Fibroblast of skin of right biceps (primary cell): Measurements from ENCODE around the gene EXOC3L1.

ENCODE experiments used
- DNase-seq: peaks from one replicate; pipeline ENCODE4 v3.0.0-alpha.2; 2013

The EXOC3L1 gene

GRCh38 chr16:67216612-67217490 is 26.9 kb upstream of the EXOC3L1 start:
- DNase-seq, result no peak

DNA sequence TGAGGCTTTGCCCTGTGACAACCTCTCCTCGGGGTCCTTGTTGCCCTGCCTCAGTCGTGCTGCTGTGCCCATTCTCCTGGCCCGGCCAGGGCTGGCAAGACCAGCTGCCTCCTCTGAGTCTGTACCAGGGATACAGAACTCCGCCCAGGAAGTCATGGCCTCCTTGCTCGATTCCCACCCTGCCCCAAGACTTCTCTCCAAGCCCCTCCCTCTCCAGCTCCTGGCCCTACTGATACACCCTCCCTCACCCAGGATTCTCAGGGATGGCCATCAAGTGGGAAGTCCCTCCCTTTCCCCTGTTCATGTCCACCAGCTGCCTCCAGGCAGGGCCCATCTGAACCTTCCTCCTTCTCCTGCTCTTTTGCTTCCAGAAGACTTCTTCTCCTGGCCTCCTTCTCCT is 25.8 kb upstream of the EXOC3L1 start:
- DNase-seq, result no peak

DNA sequence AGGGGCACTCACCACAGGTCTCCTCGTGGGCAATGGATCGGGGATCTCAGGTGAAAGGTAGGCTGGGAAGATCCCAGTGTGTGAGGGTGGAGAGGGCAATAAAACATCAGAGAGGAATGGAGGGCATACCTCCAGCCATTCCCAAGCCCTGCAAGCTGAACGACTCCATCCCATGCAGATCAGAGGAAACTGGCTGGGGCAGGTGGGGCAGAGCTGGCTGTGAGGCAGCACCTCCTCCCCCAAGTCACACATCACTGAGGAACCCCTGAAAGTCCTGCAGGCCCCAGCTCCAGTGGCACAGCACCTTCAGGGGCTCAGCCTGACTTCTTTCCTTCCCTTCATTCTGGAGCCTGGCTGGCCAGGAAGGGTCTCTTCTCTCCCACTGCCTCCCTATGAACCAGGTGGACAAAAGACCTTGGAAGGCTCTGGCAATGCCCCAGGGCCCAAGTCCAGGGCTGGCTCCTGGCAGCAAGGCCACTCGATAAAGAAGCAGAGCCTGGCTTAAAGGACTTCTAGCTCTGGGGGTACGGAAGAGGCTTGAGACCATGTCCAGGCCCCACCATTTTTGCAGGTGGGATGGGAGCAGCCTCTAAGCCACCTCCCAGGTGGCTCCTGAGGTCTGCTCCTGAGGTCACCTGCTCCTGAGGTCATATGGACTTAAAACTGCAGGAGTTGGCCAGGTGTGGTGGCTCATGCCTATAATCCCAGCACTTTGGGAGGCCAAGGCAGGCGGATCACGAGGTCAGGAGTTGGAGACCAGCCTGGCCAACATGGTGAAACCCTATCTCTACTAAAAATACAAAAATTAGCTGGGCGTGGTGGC is 23.5 kb upstream of the EXOC3L1 start:
- no peak for DNase-seq

GRCh38 chr16:67212766-67213165 is 22.8 kb upstream of the EXOC3L1 start:
- DNase-seq, result no peak

DNA sequence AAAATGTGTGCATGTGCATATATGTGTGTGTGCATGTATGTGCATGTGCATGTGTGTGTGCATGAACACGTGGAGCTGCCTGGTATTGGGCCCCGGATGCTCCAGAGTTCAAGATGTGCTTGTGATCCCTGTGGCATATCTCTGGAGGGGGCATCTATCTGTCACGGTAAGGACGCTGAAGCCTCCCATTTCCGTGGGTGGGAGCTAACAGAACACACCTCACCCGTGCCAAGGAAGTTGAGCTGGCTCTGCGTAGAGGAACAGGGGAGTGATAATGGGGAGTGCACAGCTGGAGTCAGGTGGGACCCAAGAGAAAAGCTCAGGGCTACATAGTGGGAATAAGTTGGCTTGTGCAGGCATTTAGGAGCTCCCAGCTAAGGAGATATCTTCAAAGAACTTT is 21.7 kb upstream of the EXOC3L1 start:
- no peak for DNase-seq

DNA sequence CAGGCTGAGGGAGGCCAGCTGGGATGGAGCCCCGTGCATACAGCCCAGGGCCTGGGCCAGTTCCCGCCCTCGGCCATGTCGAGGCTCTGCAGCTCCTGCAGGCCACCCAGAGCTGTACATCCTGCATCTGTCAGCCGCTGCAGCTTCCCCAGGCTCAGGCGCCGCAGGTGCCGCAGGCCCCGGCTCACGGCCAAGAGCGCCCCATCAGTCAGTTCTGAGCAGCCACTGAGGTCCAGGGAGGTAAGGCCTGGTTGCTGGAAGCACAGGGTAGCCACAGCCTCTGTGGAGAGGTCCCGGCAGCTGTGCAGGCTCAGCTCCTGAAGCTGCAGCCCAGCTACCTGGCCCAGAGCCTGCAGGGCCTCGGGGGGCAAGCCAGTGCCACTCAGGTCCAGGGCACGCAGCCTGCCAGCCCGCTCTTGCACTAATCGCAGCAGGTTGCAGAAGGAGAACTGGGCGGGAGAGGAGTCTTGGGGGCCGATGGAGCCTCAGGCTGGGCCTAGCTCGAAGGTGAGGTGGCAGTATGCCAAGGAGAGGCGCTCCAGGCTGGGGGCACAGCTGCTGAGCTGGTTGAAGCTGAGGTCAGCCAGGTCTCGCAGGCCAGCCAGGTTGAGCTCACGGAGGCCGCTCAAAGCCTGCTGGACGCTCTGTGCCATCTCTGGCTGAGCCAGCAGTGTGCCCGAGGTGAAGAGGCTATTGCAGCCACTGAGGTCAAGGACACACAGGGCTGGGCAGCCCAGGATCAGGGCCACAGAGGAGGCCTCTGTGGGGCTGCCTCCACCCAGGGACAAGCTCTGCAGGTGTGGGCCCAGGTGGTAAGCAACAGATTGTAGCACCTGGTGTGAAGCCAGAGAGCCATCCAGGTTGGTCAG is 20.4 kb upstream of the EXOC3L1 start:
- DNase-seq, result no peak

- no peak for DNase-seq
Observed at GRCh38 chr16:67209565-67209964, 19.6 kb upstream of the EXOC3L1 start.

DNA sequence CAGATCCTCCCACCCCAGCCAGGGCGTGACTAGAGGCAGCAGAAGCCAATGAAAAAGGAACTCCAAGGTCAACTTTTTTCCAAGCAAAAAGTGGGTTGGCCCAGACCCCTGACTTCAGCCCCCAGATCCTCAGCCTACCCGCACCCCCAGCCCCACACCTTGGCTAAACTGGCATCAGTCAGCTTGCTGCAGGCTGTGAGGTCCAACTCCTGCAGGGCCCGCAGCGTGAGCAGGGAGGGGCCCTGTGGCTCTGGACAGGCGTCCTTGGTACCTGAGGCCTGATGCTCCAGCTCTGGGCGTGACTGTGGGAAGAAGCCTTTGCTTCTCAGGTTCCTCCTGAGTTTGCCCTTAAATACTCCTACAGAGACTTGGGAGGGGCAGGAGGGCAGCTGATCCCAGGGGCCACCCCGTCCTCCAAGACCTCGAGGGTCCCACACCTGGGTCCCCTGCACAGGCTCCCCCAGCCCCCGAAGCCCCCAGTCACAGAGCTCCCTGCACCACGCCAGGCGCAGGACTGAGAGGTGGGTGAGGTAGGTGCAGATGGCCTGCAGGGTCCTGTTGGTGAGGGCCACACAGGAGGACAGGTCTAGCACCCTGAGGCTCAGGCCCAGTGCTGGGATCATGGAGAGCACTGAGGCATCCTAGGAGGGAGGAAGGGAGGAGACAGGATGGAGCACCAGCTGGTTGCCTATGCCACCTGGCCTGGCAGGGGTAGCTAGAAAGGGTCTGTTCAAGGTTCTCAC is 18.4 kb upstream of the EXOC3L1 start:
- DNase-seq, result no peak

- DNase-seq, result peak; percentile 46
Observed at GRCh38 chr16:67207249-67208091, 17.5 kb upstream of the EXOC3L1 start.

DNA sequence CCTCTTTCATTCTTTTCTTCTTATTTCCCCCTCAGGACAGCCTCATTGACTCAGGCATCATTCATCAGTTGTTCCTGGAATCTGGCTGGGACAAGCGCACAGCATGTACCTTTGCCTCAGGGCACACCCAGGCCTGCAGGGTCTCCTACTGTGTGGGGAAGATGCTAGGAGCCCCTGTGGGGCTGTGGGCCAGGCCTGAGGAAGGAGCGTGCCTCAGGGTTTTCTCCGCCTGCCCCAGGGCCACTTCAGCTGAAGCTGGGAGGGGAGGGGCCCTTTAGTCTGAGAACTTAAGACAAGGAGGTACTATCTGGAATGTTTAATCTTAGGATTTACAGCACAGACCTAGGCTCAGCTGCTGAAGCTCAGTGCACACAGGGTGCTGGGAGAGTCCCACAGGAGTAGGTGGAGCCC is 16.9 kb upstream of the EXOC3L1 start:
- no peak for DNase-seq

DNA sequence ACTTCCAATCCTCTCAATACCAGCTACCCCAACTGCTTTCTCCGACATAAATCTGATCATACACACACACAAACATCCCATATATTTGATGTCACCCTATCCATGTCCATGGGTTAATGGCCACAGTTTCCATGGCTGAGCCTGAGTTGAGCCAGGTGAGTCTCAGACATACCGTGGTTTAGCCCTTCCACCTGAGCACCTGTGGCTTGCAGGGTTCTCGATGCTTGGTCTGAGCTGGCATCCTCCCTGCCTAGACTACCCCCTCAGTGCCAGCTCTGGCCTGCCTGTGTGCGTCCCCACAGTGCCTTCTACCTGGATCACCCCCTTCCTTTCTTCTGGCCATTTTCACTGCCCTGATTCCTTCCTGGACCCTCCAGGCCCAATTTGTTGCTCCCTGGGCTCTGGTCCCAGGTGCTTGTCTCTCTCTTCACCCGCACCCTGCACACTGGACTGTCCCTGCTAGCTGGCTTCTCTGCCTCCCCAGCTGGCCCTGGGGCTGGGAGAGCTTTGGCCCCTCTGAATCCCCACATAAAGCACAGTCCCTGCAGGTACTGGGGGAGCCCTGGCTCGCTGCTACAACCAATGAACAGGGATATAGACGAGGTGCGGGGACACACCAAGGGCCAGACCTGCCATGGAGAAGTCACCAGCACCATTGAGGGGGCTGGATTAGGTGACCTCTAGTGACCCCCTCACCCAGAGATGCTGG is 16.3 kb upstream of the EXOC3L1 start:
- no peak for DNase-seq

DNA sequence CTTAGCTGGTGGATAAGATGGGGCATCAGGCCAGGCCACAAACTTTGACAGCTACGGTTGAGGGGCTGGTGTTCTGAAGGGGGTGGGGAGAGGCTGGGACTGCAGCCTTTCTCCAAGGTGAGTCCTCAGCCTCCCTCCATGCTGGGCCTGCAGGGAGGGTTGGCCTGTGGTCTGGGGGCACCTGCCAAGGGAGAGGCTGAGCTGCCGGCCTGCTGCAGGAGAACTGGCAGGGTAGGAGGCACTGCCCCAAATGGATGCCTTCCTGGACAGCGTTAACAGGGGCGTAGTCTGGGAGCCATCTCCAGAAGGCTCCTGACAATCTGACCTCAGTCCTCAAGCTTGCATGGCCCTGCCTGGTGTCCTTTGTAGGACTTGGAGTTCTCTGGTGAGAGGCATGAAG is 14.1 kb upstream of the EXOC3L1 start:
- no peak for DNase-seq

- DNase-seq, result no peak
Observed at GRCh38 chr16:67202956-67203493, 13.1 kb upstream of the EXOC3L1 start.

DNA sequence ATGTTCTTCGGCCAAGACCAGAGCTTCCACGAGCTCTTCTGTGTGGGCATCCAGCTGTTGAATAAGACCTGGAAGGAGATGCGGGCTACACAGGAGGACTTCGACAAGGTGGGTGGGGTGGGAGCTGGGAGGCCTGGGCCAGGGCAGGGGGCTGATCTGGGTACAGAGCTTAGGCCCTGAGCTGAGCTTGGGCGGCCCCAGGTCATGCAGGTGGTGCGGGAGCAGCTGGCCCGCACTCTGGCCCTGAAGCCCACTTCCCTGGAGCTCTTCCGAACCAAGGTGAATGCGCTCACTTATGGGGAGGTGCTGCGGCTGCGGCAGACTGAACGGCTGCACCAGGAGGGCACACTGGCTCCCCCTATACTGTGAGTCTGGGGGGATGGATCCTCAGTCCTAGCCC is 12.5 kb upstream of the EXOC3L1 start:
- DNase-seq, result no peak

GRCh38 chr16:67201411-67202345 is 11.7 kb upstream of the EXOC3L1 start:
- DNase-seq, result no peak

GRCh38 chr16:67200491-67200890 is 10.6 kb upstream of the EXOC3L1 start:
- DNase-seq, result no peak

DNA sequence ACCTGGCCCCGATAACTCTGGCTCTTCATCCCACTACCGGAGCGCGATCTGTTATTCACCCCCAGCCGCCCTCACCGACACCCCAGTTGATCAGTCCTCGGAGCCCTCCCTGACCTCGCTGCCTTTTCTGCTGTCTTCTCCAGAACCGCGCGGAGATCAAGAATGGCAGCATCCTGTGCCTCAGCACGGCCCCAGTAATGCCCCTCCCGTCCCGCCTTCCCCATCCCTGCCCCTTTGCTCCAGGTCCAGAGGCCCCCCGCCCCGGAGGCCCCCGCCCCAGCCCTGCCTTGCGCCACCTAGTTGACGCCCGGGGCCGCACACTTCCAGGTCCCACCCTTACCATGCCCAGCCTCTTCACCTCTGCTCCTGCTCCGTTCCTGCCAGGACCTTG is 9.9 kb upstream of the EXOC3L1 start:
- no peak for DNase-seq

DNA sequence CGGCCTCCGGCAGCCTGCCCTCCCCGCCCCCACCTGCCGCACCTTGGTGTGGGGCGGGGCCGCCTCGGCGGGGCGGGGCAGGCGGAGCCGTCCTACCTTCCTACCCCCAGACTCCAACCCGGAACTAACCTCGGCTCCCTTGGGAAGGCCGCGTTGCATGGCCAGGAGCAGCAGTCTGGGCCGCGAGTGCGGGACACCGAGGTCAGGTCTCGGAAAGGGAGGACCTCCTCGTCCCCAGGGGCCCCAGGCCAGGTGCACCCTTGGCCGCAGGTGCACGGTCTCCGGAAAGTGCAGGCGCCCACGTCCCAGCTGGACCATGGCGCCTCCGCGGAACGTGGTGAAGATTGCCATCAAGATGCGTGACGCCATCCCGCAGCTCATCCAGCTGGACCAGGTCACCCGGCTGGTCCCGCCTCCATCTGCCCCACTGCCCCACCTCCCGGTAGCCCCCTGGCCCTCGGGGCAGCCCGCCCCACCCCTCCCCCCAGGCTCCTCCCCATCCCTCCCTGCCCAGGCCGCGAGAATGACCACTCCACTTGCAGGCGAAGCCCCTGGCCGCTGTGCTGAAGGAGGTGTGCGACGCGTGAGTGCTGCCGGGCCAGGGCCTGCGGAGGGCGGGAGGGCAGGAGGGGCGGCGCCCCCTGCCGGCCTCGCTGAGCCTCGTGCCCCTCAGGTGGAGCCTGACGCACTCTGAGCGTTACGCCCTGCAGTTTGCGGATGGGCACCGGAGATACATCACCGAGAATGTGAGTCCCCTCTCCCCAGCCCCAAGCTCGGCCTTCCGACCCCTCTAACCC is 9.3 kb upstream of the EXOC3L1 start, which contains the start of gene ELMO3:
Gene ELMO3 (plus strand): TSS at position 121 of the 797 bp plus-strand sequence. CDS start 196 bp downstream, at position 317.
- DNase-seq, result no peak
